H9 (cell line): ENCODE measurements around the gene RPGR. TPM values are rescaled to one million over a fixed set of nuclear protein-coding genes. Genes with fewer than 3 reads are reported as not detected.

Experiments
- DNase-seq: peaks from one replicate; pipeline ENCODE4 v3.0.0-alpha.2; 2017
- H2AFZ ChIP-seq: one replicate; pipeline ENCODE4 v1.6.1; 2013; ENCODE audit warnings: mild to moderate bottlenecking, low read length, control low read depth, moderate library complexity
- H2AK5ac ChIP-seq: 2 replicates; pipeline ENCODE4 v1.6.1; 2013; ENCODE audit warnings: low read length, control low read depth, mixed read lengths; ENCODE audit not compliant: insufficient read length
- H2BK120ac ChIP-seq: one replicate; pipeline ENCODE4 v1.6.1; 2013; ENCODE audit warnings: low read depth, mild to moderate bottlenecking, low read length, control low read depth, inconsistent platforms; ENCODE audit not compliant: poor library complexity, severe bottlenecking
- H2BK12ac ChIP-seq: 2 replicates; pipeline ENCODE4 v1.6.1; 2013; ENCODE audit warnings: low read length, control low read depth, mixed read lengths, low read depth; ENCODE audit not compliant: insufficient read length
- H2BK15ac ChIP-seq: 2 replicates; pipeline ENCODE4 v1.6.1; 2013; ENCODE audit warnings: low read depth, low read length, control low read depth
- H2BK20ac ChIP-seq: one replicate; pipeline ENCODE4 v1.6.1; 2013; ENCODE audit warnings: low read depth, mild to moderate bottlenecking, low read length, control low read depth, inconsistent platforms; ENCODE audit not compliant: poor library complexity, severe bottlenecking
- H2BK5ac ChIP-seq: 2 replicates; pipeline ENCODE4 v1.6.1; 2013; ENCODE audit warnings: low read length, control low read depth, mixed read lengths; ENCODE audit not compliant: insufficient read length
- H3K14ac ChIP-seq: 2 replicates; pipeline ENCODE4 v1.6.1; 2013; ENCODE audit warnings: low read length, control low read depth; ENCODE audit not compliant: insufficient read depth
- H3K18ac ChIP-seq: 2 replicates; pipeline ENCODE4 v1.6.1; 2013; ENCODE audit warnings: low read depth, mild to moderate bottlenecking, mixed read lengths, low read length, control low read depth; ENCODE audit not compliant: insufficient read length
- H3K23ac ChIP-seq: 2 replicates; pipeline ENCODE4 v1.6.1; 2013; ENCODE audit warnings: low read length, control low read depth, mixed read lengths, low read depth; ENCODE audit not compliant: insufficient read length
- H3K23me2 ChIP-seq: 2 replicates; pipeline ENCODE4 v1.6.1; 2013; ENCODE audit warnings: low read depth, mild to moderate bottlenecking, mixed read lengths, low read length, control low read depth; ENCODE audit not compliant: insufficient read length, poor library complexity, severe bottlenecking
- H3K27ac ChIP-seq: 2 replicates; pipeline ENCODE4 v1.5.1; 2013; ENCODE audit warnings: low read length, control low read depth, mixed read lengths, low read depth; ENCODE audit not compliant: insufficient read length
- H3K27me3 ChIP-seq: 2 replicates; pipeline ENCODE4 v1.6.1; 2013; ENCODE audit warnings: low read length, control low read depth, inconsistent platforms; ENCODE audit not compliant: insufficient read depth
- H3K4ac ChIP-seq: 2 replicates; pipeline ENCODE4 v1.6.1; 2013; ENCODE audit warnings: low read depth, mild to moderate bottlenecking, control low read depth, inconsistent platforms, low read length, moderate library complexity
- H3K4me1 ChIP-seq: 2 replicates; pipeline ENCODE4 v1.6.1; 2013; ENCODE audit warnings: low read length, control low read depth, inconsistent platforms; ENCODE audit not compliant: insufficient read depth
- H3K4me2 ChIP-seq: 2 replicates; pipeline ENCODE4 v1.6.1; 2013; ENCODE audit warnings: low read length, control low read depth, mixed read lengths; ENCODE audit not compliant: insufficient read length, insufficient read depth
- H3K56ac ChIP-seq: 2 replicates; pipeline ENCODE4 v1.6.1; 2013; ENCODE audit warnings: low read depth, mild to moderate bottlenecking, mixed read lengths, low read length, control low read depth; ENCODE audit not compliant: insufficient read length
- H3K79me1 ChIP-seq: 2 replicates; pipeline ENCODE4 v1.6.1; 2013; ENCODE audit warnings: low read depth, mild to moderate bottlenecking, moderate library complexity, low read length, control low read depth, inconsistent platforms; ENCODE audit not compliant: insufficient read depth, poor library complexity, severe bottlenecking
- H3K79me2 ChIP-seq: 2 replicates; pipeline ENCODE4 v1.6.1; 2013; ENCODE audit warnings: low read length, control low read depth, inconsistent platforms; ENCODE audit not compliant: insufficient read depth
- H3K9ac ChIP-seq: 2 replicates; pipeline ENCODE4 v1.6.1; 2013; ENCODE audit warnings: low read length, control low read depth, mixed read lengths; ENCODE audit not compliant: insufficient read length; ENCODE audit errors: extremely low read depth
- H3K9me3 ChIP-seq: one replicate; pipeline ENCODE4 v1.6.1; 2013; ENCODE audit warnings: low read depth, low read length, inconsistent platforms; ENCODE audit not compliant: control insufficient read depth
- H3T11ph ChIP-seq: one replicate; pipeline ENCODE4 v1.6.1; 2013; ENCODE audit warnings: mild to moderate bottlenecking, low read length, control low read depth, inconsistent platforms
- H4K20me1 ChIP-seq: one replicate; pipeline ENCODE4 v1.6.1; 2013; ENCODE audit not compliant: control insufficient read depth, insufficient read length, insufficient read depth
- H4K5ac ChIP-seq: 2 replicates; pipeline ENCODE4 v1.6.1; 2013; ENCODE audit warnings: low read depth, mild to moderate bottlenecking, mixed read lengths, low read length, control low read depth; ENCODE audit not compliant: insufficient read length
- H4K8ac ChIP-seq: replicated peaks from 2 replicates; pipeline ENCODE4 v1.6.1; 2013; ENCODE audit warnings: low read length, control low read depth, mixed read lengths, low read depth; ENCODE audit not compliant: insufficient read length
- H4K91ac ChIP-seq: 2 replicates; pipeline ENCODE4 v1.6.1; 2013; ENCODE audit warnings: low read depth, mild to moderate bottlenecking, moderate library complexity, mixed read lengths, low read length, control low read depth; ENCODE audit not compliant: insufficient read length
- H3K27ac Mint-ChIP-seq, 3 experiments: 2 replicates in 2 of 3; 3 replicates in 1 of 3; pipeline ENCODE4 v1.8.0; 2020 to 2021; ENCODE audit warnings: mixed read lengths in 3 of 3, mild to moderate bottlenecking in 1 of 3, moderate library complexity in 1 of 3
- H3K27me3 Mint-ChIP-seq: 2 replicates; pipeline ENCODE4 v1.8.0; 2021; ENCODE audit warnings: low read depth, mild to moderate bottlenecking, moderate library complexity, mixed read lengths
- H3K36me3 Mint-ChIP-seq, 3 experiments: 2 replicates in 2 of 3; 3 replicates in 1 of 3; pipeline ENCODE4 v1.8.0; 2020 to 2021; ENCODE audit warnings: low read depth in 3 of 3, mixed read lengths in 3 of 3; ENCODE audit not compliant: insufficient read depth in 1 of 3
- H3K4me1 Mint-ChIP-seq, 2 experiments: 2 replicates each; pipeline ENCODE4 v1.8.0; 2020; ENCODE audit warnings: mixed read lengths in 2 of 2
- H3K4me3 Mint-ChIP-seq, 2 experiments: 2 replicates in 1 of 2; 3 replicates in 1 of 2; pipeline ENCODE4 v1.8.0; 2020 to 2021; ENCODE audit warnings: mild to moderate bottlenecking in 2 of 2, mixed read lengths in 2 of 2, moderate library complexity in 1 of 2
- H3K9me3 Mint-ChIP-seq, 2 experiments: 2 replicates in 1 of 2; 3 replicates in 1 of 2; pipeline ENCODE4 v1.8.0; 2020; ENCODE audit warnings: mild to moderate bottlenecking in 2 of 2, mixed read lengths in 2 of 2, moderate library complexity in 1 of 2
- CTCF ChIP-seq: fragments of 200-600 bp; sonication (generic); conservative IDR thresholded peaks from 3 replicates; pipeline ENCODE4 v1.8.0; 2021; ENCODE audit warnings: antibody characterized with exemption, mild to moderate bottlenecking
- WGBS: extraction: QIAGEN DNeasy Blood & Tissue Kit; methylation state at CpG from one replicate; pipeline ENCODE4 v1.1.7; 2013; ENCODE audit warnings: missing lambda C conversion rate, low lambda C conversion rate, mixed read lengths; ENCODE audit not compliant: insufficient read length; ENCODE audit errors: extremely low coverage; 5-methylcytosine and 5-hydroxymethylcytosine counted together
- total RNA-seq: library from RNA; stranded (reverse); gene quantifications from 2 replicates; pipeline ENCODE4 v1.2.1, GENCODE V29; 2021

Gene RPGR
- total RNA-seq, 1 experiment from 2014 or later = 7.3 TPM

- Histone ChIP-seq H3K27ac (no peak overlapping the region), H3K4me2 (no peak overlapping the region)
Observed at GRCh38 chrX:38233891-38234667, 93.2 kb downstream of the RPGR start.

More at GRCh38 chrX:38233891-38234667, 93.2 kb downstream of the RPGR start:
- no peaks in the 10 kb centered on the region for H4K20me1 ChIP-seq
- no peak for TF ChIP-seq CTCF
- DNase-seq = no peak
- H3K4me1 ChIP-seq = no peaks in the 10 kb centered on the region
- H3K9ac ChIP-seq = no peak overlapping the region
- no peak overlapping the region for H4K5ac ChIP-seq
- no peak overlapping the region for H2AK5ac ChIP-seq
- H3K14ac ChIP-seq = no peak overlapping the region
- no peak overlapping the region for H4K8ac ChIP-seq
- Mint-ChIP-seq H3K27ac (no peak overlapping the region; a peak in 1 of 7 replicates), H3K9me3 (peaks cover 64 to 71% of the 10 kb centered on the region in 2 experiments), H3K27me3 (peaks cover 4% of the 10 kb centered on the region; the same call in 1 of the 2 replicates), H3K4me1 (peaks cover 5 to 6% of the 10 kb centered on the region in 2 experiments), H3K4me3 (no peak overlapping the region), H3K36me3 (peaks cover 0 to 2% (median 0%) of the 10 kb centered on the region in 3 experiments; a peak in 1 of 7 replicates)
- H3T11ph ChIP-seq = no peak overlapping the region
- H3K23ac ChIP-seq = no peak overlapping the region
- H2BK5ac ChIP-seq = no peak overlapping the region
- no peak overlapping the region for H2AFZ ChIP-seq
- H4K91ac ChIP-seq = no peak overlapping the region
- no peak overlapping the region for H3K18ac ChIP-seq
- H2BK15ac ChIP-seq = no peak overlapping the region
- H2BK12ac ChIP-seq = no peak overlapping the region
- H3K23me2 ChIP-seq = no peaks in the 10 kb centered on the region
- peaks cover 10% of the 10 kb centered on the region for H3K9me3 ChIP-seq
- no peaks in the 10 kb centered on the region for H3K27me3 ChIP-seq
- H2BK20ac ChIP-seq = no peak overlapping the region
- no peaks in the 10 kb centered on the region for H3K79me1 ChIP-seq
- WGBS = no CpG with 5 or more reads among the region's 3 CpGs
- no peak overlapping the region for H3K56ac ChIP-seq
- no peaks in the 10 kb centered on the region for H3K79me2 ChIP-seq
- H3K4ac ChIP-seq = no peak overlapping the region
- no peak overlapping the region for H2BK120ac ChIP-seq
